Activated CD8-positive, alpha-beta memory T cell treated with anti-CD3 and anti-CD28 coated beads, Interleukin-2, amount 10 ng/mL, durations not matched to agents 7 days and 5 days (primary cell): Measurements from ENCODE around the gene CXorf38. TPM values are rescaled to one million over a fixed set of nuclear protein-coding genes. Genes with fewer than 3 reads are reported as not detected.

ENCODE experiments used
- ATAC-seq: fragments of 150-1000 bp; cut with Tn5 transposase; one replicate; pipeline ENCODE4 v1.10.0; 2021; ENCODE audit warnings: moderate library complexity
- CTCF ChIA-PET: fragments of 350-600 bp; sonication (Branson Sonifier 250); formaldehyde crosslinking; loops from one replicate; lab custom pipeline; 2021; ENCODE audit warnings: antibody characterized with exemption; lab: Charles Lee
- DNase-seq: peaks from one replicate; pipeline ENCODE4 v3.0.0-alpha.2; 2020
- H3K27ac Mint-ChIP-seq: one replicate; pipeline ENCODE4 v1.8.0; 2021; ENCODE audit warnings: mild to moderate bottlenecking, mixed read lengths
- H3K27me3 Mint-ChIP-seq: one replicate; pipeline ENCODE4 v1.8.0; 2021; ENCODE audit warnings: mixed read lengths
- H3K36me3 Mint-ChIP-seq: one replicate; pipeline ENCODE4 v1.8.0; 2021; ENCODE audit warnings: mild to moderate bottlenecking, mixed read lengths
- H3K4me1 Mint-ChIP-seq: one replicate; pipeline ENCODE4 v1.8.0; 2021; ENCODE audit warnings: mixed read lengths
- H3K4me3 Mint-ChIP-seq: one replicate; pipeline ENCODE4 v1.8.0; 2021; ENCODE audit warnings: mild to moderate bottlenecking, moderate library complexity, mixed read lengths
- H3K9me3 Mint-ChIP-seq: one replicate; pipeline ENCODE4 v1.8.0; 2022; ENCODE audit warnings: low read depth, mixed read lengths
- total RNA-seq, 2 experiments: library from RNA; stranded (reverse); gene quantifications; one replicate each; pipeline ENCODE4 v1.2.3, GENCODE V29; 2021

Gene CXorf38
- total RNA-seq, 2 experiments from 2014 or later = 22.8 to 23.7 TPM

GRCh38 chrX:40578039-40578695, 69.2 kb downstream of the CXorf38 start:
- Mint-ChIP-seq H3K27ac (no peak overlapping the region), H3K4me3 (no peak overlapping the region), H3K36me3 (no peaks in the 10 kb centered on the region), H3K9me3 (no peaks in the 10 kb centered on the region), H3K27me3 (no peaks in the 10 kb centered on the region), H3K4me1 (peaks cover 18% of the 10 kb centered on the region)
- CTCF ChIA-PET = interaction anchor here (1.4 kb wide), 1 partner anchor 216 kb away, joined by 3 read pairs; no protein-coding TSS in a partner anchor
- ATAC-seq (no peak), DNase-seq (no peak)

Other genes with a start within 250 kb of the CXorf38 start
- gene ATP6AP2, start 66.6 kb downstream of the CXorf38 start, total RNA-seq = 10 to 100 TPM; 52.1 to 67.8 TPM
- not detected for gene MPC1L, start 24.1 kb downstream of the CXorf38 start, total RNA-seq
- gene MED14, start 88.0 kb upstream of the CXorf38 start, total RNA-seq = 10 to 100 TPM; 44.9 to 47.7 TPM